ENCODE measurements around the gene DYNC1LI1.

The DYNC1LI1 gene

DNA sequence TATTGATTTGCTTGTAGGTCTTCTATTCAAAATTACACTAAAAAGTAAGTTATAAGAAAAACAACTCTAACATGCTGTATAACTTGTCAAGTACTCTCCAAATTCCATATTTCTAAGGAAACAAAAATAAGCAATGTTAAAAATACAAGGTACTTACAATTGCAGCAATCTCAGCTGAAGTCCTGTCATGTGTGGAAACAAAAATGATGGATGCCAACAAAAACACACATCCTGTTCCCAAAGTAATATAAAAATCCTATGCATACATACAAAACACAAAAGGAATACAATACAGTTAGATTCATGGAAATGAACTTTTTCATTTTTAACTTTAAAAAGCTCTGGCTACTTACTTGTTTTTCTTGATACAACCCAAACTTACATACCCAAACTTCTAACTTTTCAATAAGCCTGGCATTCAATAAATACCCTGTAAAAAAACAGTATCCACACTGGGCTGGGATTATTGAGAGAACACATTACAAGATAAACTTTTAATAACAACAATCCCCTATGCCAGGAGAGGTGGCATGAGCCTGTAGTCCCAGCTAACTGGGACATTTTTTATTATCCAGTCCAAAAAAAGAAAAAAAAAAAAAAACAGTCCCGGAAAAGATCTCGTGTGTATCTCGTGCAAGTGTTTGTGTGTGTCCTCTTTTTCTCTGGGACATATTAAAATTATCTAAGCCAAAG lies 82.7 kb downstream of the DYNC1LI1 start:
- no peak for DNase-seq (ENCODE audit: low read depth)
- no peak overlapping the region for H3K4me3 ChIP-seq (ENCODE audit: low read depth, low read length)

DNA sequence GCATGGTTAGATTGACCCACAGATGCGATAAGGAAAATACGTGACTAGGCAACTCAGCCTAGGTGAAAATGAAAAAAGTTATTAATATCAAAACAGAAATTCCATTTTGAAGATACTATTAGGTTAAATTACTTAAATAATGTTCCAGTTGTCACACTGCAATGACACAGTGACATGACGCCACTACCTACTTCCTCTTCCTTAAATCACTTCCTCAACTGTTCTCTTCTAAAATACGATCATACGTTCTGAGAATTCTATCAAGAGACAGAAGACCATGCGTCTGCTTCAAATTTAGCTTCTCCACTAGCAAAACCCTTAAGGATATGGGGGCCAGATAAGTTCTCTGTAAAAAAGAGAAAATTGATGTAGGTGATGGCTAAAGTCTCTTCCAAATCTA lies 86.2 kb downstream of the DYNC1LI1 start:
- TF ChIP-seq, protein P1, sequence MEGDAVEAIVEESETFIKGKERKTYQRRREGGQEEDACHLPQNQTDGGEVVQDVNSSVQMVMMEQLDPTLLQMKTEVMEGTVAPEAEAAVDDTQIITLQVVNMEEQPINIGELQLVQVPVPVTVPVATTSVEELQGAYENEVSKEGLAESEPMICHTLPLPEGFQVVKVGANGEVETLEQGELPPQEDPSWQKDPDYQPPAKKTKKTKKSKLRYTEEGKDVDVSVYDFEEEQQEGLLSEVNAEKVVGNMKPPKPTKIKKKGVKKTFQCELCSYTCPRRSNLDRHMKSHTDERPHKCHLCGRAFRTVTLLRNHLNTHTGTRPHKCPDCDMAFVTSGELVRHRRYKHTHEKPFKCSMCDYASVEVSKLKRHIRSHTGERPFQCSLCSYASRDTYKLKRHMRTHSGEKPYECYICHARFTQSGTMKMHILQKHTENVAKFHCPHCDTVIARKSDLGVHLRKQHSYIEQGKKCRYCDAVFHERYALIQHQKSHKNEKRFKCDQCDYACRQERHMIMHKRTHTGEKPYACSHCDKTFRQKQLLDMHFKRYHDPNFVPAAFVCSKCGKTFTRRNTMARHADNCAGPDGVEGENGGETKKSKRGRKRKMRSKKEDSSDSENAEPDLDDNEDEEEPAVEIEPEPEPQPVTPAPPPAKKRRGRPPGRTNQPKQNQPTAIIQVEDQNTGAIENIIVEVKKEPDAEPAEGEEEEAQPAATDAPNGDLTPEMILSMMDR (IDR thresholded peaks at IDR 0.05; ENCODE audit: control insufficient read depth, extremely low read depth, insufficient read depth), result no peak
- DNase-seq (ENCODE audit: low read depth), result no peak
- H3K4me3 ChIP-seq (ENCODE audit: low read depth, low read length), result no peak overlapping the region

More for the DNA sequence above, 82.7 kb downstream of the DYNC1LI1 start:
- TF ChIP-seq, protein P1 (IDR thresholded peaks at IDR 0.05; ENCODE audit: control insufficient read depth, extremely low read depth, insufficient read depth), result no peak

DNA sequence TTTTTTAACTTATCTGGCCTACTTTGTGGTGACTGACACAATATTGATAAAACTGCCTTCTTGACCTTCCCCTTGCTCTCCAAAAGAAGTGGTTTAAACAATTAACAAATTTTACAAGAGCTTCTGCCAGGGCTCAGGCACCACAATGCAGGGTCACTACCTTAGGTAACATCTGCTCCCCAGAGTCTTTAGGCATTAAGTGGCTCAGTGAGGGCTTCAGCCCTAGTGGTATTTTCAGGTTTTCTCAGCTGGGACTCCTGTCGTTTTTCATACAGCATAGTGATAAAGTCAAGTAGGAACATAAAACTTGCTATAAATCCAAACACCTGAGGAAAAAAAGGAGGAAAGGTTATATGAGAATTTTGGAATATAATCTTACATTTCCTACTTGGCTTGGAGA lies 86.9 kb downstream of the DYNC1LI1 start:
- TF ChIP-seq, protein P1 (IDR thresholded peaks at IDR 0.05; ENCODE audit: control insufficient read depth, extremely low read depth, insufficient read depth), result no peak
- no peak overlapping the region for H3K4me3 ChIP-seq (ENCODE audit: low read depth, low read length)
- no peak for DNase-seq (ENCODE audit: low read depth)

DNA sequence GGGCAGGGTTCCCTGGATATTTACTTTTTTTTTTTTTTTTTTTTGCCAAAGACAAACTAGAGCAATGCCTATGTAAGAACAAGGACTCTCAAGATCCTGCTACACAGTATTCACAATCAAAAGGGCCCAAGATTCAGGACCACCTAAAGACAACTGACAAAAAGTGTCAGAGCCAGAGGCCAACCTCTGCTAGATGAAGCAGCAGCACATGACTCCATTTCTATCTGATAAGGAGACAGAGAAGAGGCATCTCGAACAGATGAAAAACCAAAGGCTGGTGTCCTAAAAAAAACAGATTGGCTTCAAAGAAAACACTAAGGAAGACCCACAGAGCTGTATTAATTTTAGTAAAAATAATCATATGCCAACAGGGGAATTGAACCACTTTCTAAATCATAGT lies 88.0 kb downstream of the DYNC1LI1 start:
- DNase-seq (ENCODE audit: low read depth), result no peak
- TF ChIP-seq, protein P1 (IDR thresholded peaks at IDR 0.05; ENCODE audit: control insufficient read depth, extremely low read depth, insufficient read depth), result no peak
- no peak overlapping the region for H3K4me3 ChIP-seq (ENCODE audit: low read depth, low read length)

DNA sequence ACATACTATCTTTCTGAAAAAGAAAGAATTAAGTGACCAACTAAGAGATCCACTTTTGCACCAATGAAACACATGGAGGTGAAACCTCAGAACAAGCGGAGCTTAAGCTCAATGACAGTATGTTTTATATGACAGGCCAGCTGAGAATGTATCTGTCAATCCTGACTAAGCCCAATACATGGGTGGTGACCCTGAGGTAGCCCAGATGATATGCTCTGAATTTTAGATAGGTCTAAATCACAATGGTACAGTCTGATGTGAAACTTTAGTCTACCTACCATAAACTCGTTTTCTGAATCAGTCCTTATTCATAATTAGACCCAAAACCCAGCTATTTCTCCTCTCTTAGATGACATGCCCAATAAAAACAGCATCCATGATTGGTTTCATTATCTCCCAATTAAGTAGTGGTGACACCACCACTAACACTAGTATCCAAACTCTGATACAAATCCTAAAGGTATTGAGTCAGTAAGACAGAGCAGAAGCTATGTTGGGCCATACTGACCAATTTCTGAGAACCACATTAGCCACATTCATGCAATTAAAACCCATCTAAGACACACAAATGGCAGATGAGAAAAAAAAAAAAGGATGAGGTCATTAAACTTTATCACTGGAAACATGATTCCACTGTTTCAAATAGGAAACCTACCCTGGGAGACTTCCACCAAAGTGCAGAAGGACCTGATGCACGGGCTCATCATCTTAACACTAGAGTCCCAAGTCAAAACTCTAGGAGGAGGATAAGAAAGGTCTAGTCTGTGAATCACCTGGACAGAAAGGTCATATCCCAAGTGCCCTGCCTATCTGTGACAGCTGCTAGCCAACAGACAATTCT lies 88.6 kb downstream of the DYNC1LI1 start:
- no peak overlapping the region for H3K4me3 ChIP-seq (ENCODE audit: low read depth, low read length)
- DNase-seq (ENCODE audit: low read depth), result no peak
- TF ChIP-seq, protein P1 (IDR thresholded peaks at IDR 0.05; ENCODE audit: control insufficient read depth, extremely low read depth, insufficient read depth), result no peak

DNA sequence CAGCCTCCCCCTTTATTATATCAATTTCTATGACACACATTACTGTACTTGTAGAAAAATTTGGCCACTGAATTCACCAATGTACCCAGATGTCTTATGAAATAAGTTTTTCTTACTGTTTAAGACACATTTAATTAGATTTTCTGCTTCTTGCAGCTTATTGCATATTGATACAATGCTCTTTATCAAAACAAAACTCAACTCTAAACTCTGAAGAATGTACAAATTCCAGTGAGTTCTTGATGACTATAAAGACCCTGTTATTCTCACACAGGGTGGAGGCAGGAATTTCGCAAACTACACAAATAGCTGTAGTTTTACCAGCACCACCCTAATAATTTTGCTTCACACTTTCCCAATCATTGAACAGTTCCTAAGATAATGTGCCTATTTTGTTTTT lies 90.1 kb downstream of the DYNC1LI1 start:
- TF ChIP-seq, protein P1 (IDR thresholded peaks at IDR 0.05; ENCODE audit: control insufficient read depth, extremely low read depth, insufficient read depth), result no peak
- DNase-seq (ENCODE audit: low read depth), result no peak
- H3K4me3 ChIP-seq (ENCODE audit: low read depth, low read length), result no peak overlapping the region
